Measurements from ENCODE around the gene CERS4.
A peak's percentile ranks its signal among the peaks of the same experiment; 100 is the strongest.
"Not testable (repeated sequence)": the region's sequence is repeated elsewhere in the genome, so short reads cannot be mapped to it uniquely, and the experiment has no call there.

CERS4 gene

DNA sequence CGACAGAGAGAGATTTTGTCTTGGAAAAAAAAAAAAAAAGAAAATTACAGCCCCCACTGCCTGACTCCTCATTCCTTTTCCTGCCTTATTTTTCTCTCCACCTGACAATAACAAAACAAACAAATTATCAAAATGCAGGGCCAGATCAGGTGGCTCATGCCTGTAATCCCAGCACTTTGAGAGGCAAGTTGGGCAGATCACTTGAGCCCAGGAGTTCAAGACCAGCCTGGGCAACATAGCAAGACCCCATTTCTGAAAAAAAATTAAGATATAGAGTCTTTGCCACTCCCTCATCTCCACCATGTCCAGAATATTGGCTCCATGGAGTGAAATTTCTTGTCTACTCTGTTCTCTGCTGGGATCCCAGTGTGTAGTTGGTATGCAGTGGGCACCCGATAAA lies 7.2 kb downstream of the CERS4 start:
- in situ Hi-C loops (cut with HindIII; ENCODE audit: low pct_unique_long_range_greater_than_20kb, low sequenced_read_pairs): no loop called here
- TF ChIP-seq JUND (IDR thresholded peaks at IDR 0.05; ENCODE audit: low read depth): no peak

DNA sequence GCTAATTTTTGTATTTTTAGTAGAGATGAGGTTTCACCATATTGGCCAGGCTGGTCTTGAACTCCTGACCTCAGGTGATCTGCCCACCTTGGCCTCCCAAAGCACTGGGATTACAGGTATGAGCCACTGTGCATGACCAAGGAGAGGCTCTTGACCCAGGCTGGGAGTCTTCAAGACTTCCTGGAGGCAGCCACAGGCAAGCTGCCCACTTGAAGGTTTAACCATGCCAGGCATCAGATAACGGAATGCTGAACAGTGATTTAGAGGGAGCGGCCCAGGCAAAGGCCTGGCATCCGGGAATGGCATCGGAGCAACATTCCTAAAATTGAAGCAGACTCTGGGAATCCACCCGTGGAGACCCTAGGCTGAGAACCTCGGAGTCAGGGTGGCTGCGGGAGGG lies 9.0 kb downstream of the CERS4 start:
- DNase-seq (ENCODE audit: low read depth in 1 of 2, low spot score in 1 of 2); in situ Hi-C loops (cut with HindIII; ENCODE audit: low pct_unique_long_range_greater_than_20kb, low sequenced_read_pairs): not testable (repeated sequence)

More for the DNA sequence above, 7.2 kb downstream of the CERS4 start:
- DNase-seq (ENCODE audit: low read depth in 1 of 2, low spot score in 1 of 2): no peak

DNA sequence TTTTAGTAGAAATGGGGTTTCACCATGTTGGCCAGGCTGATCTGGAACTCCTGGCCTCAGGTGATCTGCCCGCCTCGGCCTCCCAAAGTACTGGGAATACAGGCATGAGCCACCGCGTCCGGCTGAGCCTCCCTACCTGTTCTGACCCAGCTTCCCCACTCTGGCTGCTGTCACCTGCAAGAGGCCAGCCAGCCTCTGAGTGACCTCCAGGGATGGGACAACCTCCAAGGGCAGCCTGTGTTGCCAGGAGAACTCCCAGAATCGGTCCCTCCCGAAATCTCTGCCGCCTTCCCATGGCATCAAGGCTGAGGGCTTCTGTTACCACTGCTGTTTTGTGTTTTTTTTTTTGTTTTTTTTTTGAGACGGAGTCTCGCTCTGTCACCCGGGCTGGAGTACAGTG lies 11.3 kb downstream of the CERS4 start:
- in situ Hi-C loops (cut with HindIII; ENCODE audit: low pct_unique_long_range_greater_than_20kb, low sequenced_read_pairs): no loop called here
- TF ChIP-seq JUND (IDR thresholded peaks at IDR 0.05; ENCODE audit: low read depth): no peak
- DNase-seq (ENCODE audit: low read depth in 1 of 2, low spot score in 1 of 2): no peak

DNA sequence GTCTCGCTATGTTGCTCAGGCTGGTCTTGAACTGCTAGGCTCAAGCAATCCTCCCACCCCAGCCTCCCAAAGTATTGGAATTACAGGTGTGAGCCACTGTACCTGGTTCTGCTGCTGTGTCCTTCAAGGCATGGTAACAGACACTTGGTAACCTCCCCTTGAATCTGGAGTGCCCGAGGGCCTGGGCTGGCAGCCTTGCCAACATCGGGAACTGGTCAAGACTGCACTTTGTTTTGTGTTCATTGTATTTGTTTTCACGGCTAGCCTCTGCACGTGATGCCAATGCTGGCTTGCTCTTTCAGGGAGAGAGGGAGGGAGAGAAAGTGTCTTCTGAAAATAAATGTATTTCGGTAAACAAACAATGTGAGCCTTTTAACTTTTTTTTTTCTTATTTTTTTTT lies 12.0 kb downstream of the CERS4 start:
- no peak for TF ChIP-seq JUND (IDR thresholded peaks at IDR 0.05; ENCODE audit: low read depth)
- in situ Hi-C loops (cut with HindIII; ENCODE audit: low pct_unique_long_range_greater_than_20kb, low sequenced_read_pairs): no loop called here
- DNase-seq (ENCODE audit: low read depth in 1 of 2, low spot score in 1 of 2): peak in 1 of 2 experiments; percentile 79

DNA sequence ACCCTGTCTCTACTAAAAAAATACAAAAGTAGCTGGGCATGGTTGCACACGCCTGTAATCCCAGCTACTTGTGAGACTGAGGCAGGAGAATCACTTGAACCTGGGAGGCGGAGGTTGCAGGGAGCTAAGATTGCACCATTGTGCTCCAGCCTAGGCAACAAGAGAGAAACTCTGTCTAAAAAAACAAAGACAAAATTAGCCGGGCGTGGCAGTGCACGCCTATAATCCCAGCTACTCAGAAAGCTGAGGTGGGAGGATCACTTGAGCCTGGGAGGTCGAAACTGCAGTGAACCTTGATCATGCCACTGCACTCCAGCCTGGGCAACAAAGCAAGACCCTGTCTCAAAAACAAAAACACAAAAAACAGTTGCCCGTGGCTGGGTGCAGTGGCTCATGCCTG lies 14.3 kb downstream of the CERS4 start:
- DNase-seq (ENCODE audit: low read depth in 1 of 2, low spot score in 1 of 2); in situ Hi-C loops (cut with HindIII; ENCODE audit: low pct_unique_long_range_greater_than_20kb, low sequenced_read_pairs): not testable (repeated sequence)

DNA sequence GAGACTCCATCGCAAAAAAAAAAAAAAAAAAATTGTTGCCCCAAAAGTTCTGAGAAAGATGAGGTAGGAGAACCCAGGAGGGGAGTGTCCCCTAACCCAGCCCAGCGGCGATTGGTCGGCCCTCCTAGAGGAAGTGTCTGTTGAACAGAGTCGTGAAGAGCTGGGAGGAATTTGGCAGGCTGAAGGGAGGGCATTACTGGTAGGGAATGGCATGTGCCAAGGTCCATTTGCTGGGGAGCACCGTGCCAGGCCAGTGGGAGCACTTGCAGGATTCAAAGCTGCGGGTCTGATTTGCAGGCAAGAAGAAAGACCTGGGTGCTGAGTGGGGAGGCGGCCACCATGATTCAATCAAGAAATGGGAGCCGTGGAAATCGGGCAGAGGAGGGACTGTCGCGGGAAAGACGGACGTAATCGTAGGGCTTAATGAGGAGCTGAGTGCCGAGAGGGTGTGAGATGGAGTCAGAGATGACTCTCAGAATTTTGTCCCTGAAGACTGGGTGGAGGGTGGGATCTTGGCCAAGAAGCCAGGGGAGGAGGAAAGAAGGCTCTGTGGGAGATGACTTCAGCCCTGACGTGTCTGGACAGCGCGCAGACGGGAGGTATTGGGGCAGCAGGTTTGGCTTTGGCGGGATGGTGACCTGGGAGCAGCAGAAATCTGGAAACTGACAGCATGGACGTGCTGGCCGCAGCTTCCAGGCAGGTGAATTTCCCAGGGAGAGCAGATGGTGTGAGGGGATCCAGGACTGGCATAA lies 15.4 kb downstream of the CERS4 start:
- in situ Hi-C loops (cut with HindIII; ENCODE audit: low pct_unique_long_range_greater_than_20kb, low sequenced_read_pairs): no loop called here
- no peak for DNase-seq (ENCODE audit: low read depth in 1 of 2, low spot score in 1 of 2)
- no peak for TF ChIP-seq JUND (IDR thresholded peaks at IDR 0.05; ENCODE audit: low read depth)

DNA sequence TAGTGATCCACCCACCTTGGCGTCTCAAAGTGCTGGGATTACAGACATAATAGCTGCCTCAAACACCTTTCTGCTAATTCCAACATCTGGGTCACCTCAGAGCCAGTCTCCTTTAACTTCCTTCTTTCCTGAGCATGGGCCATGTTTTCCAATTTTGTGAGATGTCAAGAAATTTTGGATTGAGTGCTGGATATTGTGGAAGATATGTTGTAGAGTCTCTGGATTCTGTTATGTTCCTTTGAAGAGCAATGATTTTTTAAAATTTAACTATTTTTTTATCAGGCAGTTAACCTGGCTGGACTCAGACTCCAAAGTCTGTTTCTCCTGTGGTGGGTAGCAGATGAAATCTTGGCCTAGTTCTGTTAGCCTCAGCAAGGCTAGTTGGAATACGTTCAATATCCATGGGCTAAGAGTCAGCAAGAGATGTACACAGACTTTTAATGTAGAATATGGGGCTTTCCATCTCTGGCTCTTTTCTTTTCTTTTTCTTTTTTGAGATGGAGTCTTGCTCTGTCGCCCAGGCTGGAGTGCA lies 22.0 kb downstream of the CERS4 start:
- in situ Hi-C loops (cut with HindIII; ENCODE audit: low pct_unique_long_range_greater_than_20kb, low sequenced_read_pairs): no loop called here
- TF ChIP-seq JUND (IDR thresholded peaks at IDR 0.05; ENCODE audit: low read depth): no peak
- no peak for DNase-seq (ENCODE audit: low read depth in 1 of 2, low spot score in 1 of 2)

DNA sequence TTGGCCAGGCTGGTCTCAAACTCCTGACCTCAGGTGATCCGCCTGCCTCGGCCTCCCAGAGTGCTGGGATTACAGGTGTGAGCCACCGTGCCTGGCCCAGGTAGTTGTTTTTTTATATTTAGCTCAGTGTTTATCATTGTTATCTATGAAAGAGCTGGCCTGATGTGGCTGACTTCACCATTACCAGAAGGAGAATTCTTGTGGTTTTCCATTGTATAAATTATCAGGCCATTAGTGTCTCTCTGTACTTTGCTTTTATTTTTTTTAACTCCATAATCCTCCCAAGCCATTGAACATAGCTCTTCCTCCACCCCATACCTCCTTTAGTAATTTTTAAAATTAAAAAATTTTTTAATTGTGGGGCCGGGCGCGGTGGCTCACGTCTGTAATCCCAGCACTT lies 24.2 kb downstream of the CERS4 start:
- DNase-seq (ENCODE audit: low read depth in 1 of 2, low spot score in 1 of 2): no peak
- in situ Hi-C loops (cut with HindIII; ENCODE audit: low pct_unique_long_range_greater_than_20kb, low sequenced_read_pairs): no loop called here
- no peak for TF ChIP-seq JUND (IDR thresholded peaks at IDR 0.05; ENCODE audit: low read depth)

DNA sequence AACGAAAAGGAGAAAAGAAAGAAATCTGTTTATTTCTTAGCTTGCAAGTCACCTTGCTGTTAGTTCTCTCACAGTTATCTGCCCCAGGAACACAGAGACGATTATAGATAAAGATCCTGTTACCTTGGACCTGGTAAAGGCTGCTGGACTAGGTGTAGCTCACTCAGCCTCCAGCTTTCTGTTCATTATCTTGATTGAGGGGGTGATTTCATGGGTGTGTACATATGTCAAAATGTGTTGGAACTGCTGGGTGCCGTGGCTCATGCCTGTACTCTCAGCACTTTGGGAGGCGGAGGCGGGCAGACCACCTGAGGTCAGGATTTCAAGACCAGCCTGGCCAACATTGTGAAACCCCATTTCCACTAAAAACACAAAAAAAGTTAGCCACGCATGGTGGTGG lies 27.9 kb downstream of the CERS4 start:
- in situ Hi-C loops (cut with HindIII; ENCODE audit: low pct_unique_long_range_greater_than_20kb, low sequenced_read_pairs): no loop called here
- no peak for DNase-seq (ENCODE audit: low read depth in 1 of 2, low spot score in 1 of 2)
- no peak for TF ChIP-seq JUND (IDR thresholded peaks at IDR 0.05; ENCODE audit: low read depth)

DNA sequence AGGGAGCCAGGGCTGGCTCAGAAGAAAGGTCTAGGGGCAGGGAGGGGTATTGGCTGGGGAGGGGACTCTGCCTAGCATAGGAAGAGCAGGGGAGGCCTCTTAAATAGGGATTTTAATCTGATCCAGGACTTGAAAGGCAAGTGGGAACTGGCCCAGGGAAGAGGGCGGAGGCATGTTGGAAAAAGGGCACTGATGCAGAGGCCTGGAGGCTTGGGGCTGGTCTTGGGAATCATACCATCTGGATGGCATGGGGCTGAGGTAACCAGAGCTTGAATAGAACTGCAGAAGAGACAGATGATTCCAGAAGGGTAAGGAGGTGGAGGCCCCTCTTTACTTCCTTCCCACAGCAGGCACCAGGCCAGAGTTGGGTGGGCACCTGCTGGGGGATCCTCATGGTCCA lies 29.1 kb downstream of the CERS4 start:
- in situ Hi-C loops (cut with HindIII; ENCODE audit: low pct_unique_long_range_greater_than_20kb, low sequenced_read_pairs): no loop called here
- DNase-seq (ENCODE audit: low read depth in 1 of 2, low spot score in 1 of 2): no peak
- TF ChIP-seq JUND (IDR thresholded peaks at IDR 0.05; ENCODE audit: low read depth): no peak

DNA sequence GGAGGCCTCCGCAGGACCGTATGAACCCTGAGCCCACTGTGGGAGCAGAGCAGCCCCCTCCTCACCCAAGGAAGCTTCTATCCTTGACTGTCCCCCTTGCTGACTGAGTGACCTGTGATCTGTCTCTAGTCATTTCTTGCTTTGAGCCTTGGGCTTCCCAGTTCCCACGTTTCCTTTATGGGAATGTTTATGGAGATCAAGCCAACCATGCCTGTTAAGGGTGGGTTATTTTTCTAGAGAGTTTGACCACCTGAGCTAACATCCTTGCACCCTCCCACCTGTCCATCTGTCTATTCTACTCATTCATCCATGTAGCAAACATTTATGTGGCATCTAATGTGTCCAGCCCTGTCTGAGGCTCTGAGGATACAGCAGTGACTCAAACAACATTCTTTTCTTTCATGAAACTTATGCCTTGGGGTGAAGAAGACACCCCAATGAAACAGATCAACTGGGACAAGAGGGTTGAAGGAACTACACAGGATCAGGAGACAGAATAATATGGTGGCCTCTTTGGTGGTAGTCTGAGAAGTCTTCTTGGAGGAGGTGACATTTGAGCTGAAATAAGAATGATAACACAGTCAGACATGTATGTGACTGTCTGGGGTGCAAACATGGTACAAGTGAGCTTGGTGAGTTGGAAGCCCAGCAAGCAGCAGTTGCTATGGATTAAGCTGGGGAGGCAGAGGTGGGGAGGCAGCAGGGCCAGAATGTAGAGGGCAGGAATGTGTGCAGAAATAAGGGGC lies 30.5 kb downstream of the CERS4 start:
- TF ChIP-seq JUND (IDR thresholded peaks at IDR 0.05; ENCODE audit: low read depth): no peak
- in situ Hi-C loops (cut with HindIII; ENCODE audit: low pct_unique_long_range_greater_than_20kb, low sequenced_read_pairs): no loop called here

DNA sequence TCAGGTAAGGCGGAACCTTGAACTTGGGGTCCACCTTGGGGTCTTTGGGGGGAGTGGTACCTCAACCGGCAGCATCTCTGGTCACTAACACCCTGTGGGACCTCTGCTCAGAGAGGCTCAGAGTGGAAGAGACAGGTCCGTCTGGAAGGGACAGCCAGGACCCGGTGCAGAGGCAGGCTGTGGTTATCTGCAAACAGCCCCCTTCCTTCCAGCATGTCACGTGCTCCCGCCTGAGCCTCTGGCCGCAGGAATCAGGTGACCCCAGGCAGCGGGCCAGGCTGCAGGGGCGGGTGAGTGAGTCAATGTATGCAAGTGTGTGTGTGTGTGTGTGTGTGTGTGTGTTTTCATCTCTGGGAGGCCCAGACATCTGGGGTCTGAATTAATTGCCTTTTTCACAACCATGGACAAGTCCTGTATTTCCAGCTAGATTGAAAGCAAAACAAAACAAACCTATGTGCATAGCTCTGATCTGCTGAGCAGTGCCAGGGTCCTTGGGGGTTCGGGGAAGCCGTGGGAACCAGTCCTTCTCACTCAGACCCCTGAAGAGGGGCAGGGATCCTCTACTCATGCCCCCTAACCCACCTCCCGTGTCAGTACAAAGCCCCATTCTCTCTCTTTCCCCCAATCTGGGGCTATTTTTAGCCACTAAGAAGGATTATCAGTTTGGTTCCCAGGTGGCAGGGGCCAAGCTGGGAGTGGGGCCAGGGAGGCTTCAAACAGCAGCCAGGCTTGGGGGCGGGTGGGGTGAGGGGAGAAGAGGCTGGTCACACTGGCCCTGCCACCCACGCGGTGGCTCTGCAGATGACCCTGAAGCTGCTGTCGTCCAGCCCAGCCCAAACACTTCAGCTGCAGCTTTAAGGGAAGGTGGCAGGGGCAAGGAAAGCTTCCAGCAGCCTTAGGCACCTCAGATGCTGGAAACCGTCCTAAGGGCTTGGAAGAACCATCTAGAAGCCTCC lies 31.4 kb downstream of the CERS4 start:
- in situ Hi-C loops (cut with HindIII; ENCODE audit: low pct_unique_long_range_greater_than_20kb, low sequenced_read_pairs): no loop called here
- TF ChIP-seq JUND (IDR thresholded peaks at IDR 0.05; ENCODE audit: low read depth): no peak
- peak in 1 of 2 experiments; percentile 35 for DNase-seq (ENCODE audit: low read depth in 1 of 2, low spot score in 1 of 2)

More for the DNA sequence above, 30.5 kb downstream of the CERS4 start:
- no peak for DNase-seq (ENCODE audit: low read depth in 1 of 2, low spot score in 1 of 2)
